PFSK-1 (cell line): ENCODE measurements around the gene ABCA1.

Source experiments
- POLR2AphosphoS5 ChIP-seq: IDR thresholded peaks from 2 replicates; pipeline ENCODE4 v1.6.1; 2012; ENCODE audit warnings: low read depth, mild to moderate bottlenecking, control low read depth, low read length, moderate library complexity
- SIN3A ChIP-seq: IDR thresholded peaks from 2 replicates; pipeline ENCODE4 v1.6.1; 2012; ENCODE audit warnings: mild to moderate bottlenecking, low read length, moderate library complexity, borderline replicate concordance; ENCODE audit not compliant: insufficient read depth

GRCh38 chr9:104805441-104805840 is 122.5 kb downstream of the ABCA1 start:
- TF ChIP-seq POLR2AphosphoS5 (no peak), SIN3A (no peak)
